Endothelial cell of umbilical vein (primary cell): ENCODE results near the gene DSG3.

Experiments used
- EZH2 ChIP-seq: IDR thresholded peaks from 2 replicates; pipeline ENCODE4 v1.6.1; 2012; ENCODE audit warnings: borderline replicate concordance, low read depth, mild to moderate bottlenecking, moderate library complexity, low read length, inconsistent platforms; ENCODE audit not compliant: severe bottlenecking
- JUN ChIP-seq: IDR thresholded peaks from 2 replicates; pipeline ENCODE4 v1.6.1; 2011; ENCODE audit warnings: borderline replicate concordance, low read depth; ENCODE audit not compliant: insufficient read length, insufficient read depth

DNA sequence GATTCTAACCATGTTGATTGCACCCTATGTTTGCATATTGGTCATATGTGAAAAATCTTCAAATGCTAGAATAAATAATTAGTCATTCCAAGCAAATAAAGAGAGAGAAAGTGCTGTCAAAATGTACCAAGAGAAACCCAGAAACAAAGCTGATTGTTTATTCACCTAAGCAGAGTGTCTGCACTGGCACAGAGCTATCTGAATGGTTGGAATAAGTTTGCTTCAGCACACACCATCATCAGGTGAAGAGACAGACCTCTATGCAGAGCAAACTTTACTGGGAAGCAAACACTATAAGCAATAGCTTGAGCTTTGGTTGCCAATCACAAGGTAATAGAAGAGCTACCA lies 45.5 kb upstream of the DSG3 start:
- TF ChIP-seq EZH2 (no peak), JUN (no peak)
